ENCODE results near the gene GABBR2.
A peak's percentile ranks its signal among the peaks of the same experiment; 100 is the strongest.

The GABBR2 gene

DNA sequence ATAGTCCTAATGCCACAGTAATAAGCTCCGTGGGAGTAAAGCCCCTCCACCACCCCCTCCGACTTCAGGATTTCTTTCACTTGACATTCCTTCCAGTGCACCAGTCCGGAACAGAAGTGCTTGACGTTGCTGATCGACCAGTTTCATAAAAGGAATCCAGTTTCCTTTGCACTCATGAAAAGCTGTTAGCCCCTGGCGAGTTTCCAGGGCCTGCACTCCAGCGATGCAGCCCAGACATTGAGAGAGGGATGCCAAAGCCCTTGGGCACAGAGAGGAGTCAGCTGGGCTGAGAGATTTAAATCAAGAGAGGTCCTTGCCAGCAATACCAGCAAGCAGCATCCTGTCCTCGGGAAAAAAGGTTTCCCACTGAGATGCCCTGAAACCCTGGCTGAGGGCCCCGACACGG lies 170.1 kb downstream of the GABBR2 start:
- no peak for TF ChIP-seq CTCF (IDR thresholded peaks at IDR 0.05; ENCODE audit: borderline replicate concordance, insufficient read depth, low read depth, low read length)
- H3K4me3 ChIP-seq (ENCODE audit: low read depth, low read length), result no peak overlapping the region

- H3K4me3 ChIP-seq (ENCODE audit: low read depth, low read length), result no peak overlapping the region
- no peak for TF ChIP-seq CTCF (IDR thresholded peaks at IDR 0.05; ENCODE audit: borderline replicate concordance, insufficient read depth, low read depth, low read length)
These were observed 170.5 kb downstream of the GABBR2 start for GRCh38 chr9:98538203-98538602.

DNA sequence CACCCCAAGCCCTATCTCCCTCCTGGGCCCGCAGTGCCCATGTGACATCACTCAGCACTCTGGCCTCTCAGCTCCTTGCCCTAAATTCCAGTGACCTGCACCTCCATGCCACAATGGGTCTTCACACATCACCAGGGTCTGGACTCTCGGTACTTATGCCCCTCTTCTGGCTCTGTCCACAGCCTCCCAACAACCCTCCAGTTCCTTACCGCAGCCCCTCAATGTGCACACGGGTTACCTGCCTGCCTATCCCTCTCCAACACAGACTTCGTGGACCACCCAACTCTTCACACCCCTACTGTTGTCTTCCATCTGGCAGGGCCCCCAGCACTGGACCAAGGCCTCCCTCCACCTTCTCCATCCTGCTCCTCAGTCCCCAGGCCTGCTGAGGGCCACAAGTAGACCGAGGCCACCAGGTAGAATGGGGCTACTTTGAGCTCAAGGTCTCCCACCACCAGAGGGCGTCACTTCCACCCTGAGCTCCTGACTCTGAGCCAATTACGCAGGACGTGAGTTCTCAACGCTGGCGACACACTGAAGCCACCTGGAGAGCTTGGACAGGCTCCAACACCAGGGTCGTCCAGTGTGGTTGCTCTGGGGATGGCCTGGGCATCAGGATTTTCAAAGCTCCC lies 172.1 kb downstream of the GABBR2 start:
- no peak overlapping the region for H3K4me3 ChIP-seq (ENCODE audit: low read depth, low read length)
- TF ChIP-seq CTCF (IDR thresholded peaks at IDR 0.05; ENCODE audit: borderline replicate concordance, insufficient read depth, low read depth, low read length), result peak; percentile 73

DNA sequence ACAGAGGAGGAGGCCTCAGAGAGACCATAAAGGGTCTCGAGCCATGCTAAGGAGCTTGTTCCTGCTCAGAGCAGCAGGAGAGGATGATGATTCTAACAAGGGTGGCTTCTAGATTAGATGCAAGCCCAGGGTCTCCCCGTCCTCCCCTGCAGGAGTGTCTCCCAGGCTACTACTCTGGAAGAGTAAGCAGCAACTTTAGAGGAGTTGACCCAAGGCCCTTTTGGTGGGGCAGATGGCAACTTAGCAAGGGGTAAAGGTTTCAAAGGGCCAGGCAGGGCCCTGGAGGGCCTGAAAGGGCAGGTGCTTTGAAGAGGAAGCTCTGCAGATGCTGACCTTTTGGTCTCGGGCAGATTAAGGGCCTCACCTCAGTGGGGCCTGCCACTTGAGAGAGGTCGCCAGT lies 174.9 kb downstream of the GABBR2 start:
- no peak overlapping the region for H3K4me3 ChIP-seq (ENCODE audit: low read depth, low read length)
- no peak for TF ChIP-seq CTCF (IDR thresholded peaks at IDR 0.05; ENCODE audit: borderline replicate concordance, insufficient read depth, low read depth, low read length)

DNA sequence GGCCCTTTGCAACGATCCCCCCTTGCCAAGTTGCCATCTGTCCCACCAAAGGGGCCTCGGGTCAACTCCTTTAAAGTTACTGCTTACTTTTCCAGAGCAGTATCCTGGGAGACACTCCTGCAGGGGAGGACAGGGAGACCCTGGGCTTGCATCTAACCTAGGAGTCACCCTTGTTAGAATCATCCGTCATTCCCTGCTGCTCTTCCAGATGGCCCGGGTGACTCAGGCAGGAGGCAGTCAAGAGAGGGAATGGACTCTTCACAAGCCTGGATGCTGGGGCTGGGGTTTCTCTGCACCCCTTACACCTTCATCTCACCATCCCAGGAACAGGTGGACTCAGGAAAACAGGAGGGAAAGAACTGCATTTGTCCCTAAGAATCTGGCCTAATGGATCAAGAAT lies 175.6 kb downstream of the GABBR2 start:
- H3K4me3 ChIP-seq (ENCODE audit: low read depth, low read length), result no peak overlapping the region
- no peak for TF ChIP-seq CTCF (IDR thresholded peaks at IDR 0.05; ENCODE audit: borderline replicate concordance, insufficient read depth, low read depth, low read length)

GRCh38 chr9:98532574-98532973 lies 176.2 kb downstream of the GABBR2 start:
- TF ChIP-seq CTCF (IDR thresholded peaks at IDR 0.05; ENCODE audit: borderline replicate concordance, insufficient read depth, low read depth, low read length), result no peak

GRCh38 chr9:98532147-98532546 lies 176.6 kb downstream of the GABBR2 start:
- no peak overlapping the region for H3K4me3 ChIP-seq (ENCODE audit: low read depth, low read length)
- TF ChIP-seq CTCF (IDR thresholded peaks at IDR 0.05; ENCODE audit: borderline replicate concordance, insufficient read depth, low read depth, low read length), result no peak

More at GRCh38 chr9:98532574-98532973, 176.2 kb downstream of the GABBR2 start:
- H3K4me3 ChIP-seq (ENCODE audit: low read depth, low read length), result no peak overlapping the region

Data from GM12875 (cell line).